Measurements from ENCODE around the gene TPP1. TPM values are rescaled to one million over a fixed set of nuclear protein-coding genes. Genes with fewer than 3 reads are reported as not detected.
A peak's percentile ranks its signal among the peaks of the same experiment; 100 is the strongest.

The TPP1 gene
- total and polyA plus RNA-seq, 2 of the 13 experiments (the other 11 are each of a cell fraction or from before 2014, with no cell fraction given) = 13.9 to 74.6 TPM

DNA sequence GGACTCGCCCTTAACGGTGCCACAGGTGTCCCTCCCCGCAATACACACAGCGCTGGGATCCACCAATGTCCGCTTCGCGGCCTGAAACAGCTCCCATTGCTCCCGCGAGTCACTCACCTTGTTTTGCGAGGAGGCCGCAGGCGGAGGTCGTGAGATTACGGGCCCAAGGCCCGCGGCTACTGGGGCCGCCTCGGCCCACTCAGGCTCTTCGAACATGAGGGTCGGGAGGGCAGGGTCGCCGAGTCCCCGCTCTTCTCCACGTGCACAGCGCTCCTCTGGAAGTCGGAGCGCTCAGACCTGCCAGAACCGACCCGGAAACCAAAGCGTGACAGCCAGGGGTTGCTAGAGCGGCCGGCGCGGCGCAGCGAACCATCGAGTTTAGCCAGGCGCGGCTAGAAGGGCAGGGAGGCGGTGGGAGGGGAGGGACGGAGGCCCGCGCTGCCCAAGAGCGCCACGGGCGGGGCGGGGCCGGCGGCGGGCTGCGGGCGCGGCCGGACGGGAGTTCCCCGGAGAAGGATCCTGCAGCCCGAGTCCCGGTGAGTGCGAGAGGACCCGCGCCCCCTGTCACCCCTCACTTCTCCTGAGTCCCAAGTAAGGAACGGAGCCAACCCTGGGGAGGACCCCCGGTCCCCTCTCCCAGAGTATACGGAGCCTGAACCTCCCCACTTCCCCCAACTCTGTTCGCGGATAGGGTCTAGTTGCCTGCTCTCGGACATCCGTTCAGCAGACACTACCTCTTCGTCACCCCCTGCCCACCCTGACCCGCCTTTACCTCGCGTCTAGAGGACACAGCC, 15.7 kb downstream of the TPP1 start, which contains the start of the genes ILK and RRP8 (continued):
- TF ChIP-seq, protein P1, sequence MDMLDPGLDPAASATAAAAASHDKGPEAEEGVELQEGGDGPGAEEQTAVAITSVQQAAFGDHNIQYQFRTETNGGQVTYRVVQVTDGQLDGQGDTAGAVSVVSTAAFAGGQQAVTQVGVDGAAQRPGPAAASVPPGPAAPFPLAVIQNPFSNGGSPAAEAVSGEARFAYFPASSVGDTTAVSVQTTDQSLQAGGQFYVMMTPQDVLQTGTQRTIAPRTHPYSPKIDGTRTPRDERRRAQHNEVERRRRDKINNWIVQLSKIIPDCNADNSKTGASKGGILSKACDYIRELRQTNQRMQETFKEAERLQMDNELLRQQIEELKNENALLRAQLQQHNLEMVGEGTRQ (IDR thresholded peaks at IDR 0.05; ENCODE audit: low read depth, low read length) = no peak
- TF ChIP-seq, protein P1 (CRISPR knock-in tag; IDR thresholded peaks at IDR 0.05; ENCODE audit: borderline replicate concordance) = no peak
- TF ChIP-seq FLYWCH1 (CRISPR knock-in tag; IDR thresholded peaks at IDR 0.05) (0 out of 2 replicates have a peak, but pooled peaks have one; percentile 65), KAT8 (CRISPR knock-in tag; IDR thresholded peaks at IDR 0.05) (peak; percentile 94), MAZ (IDR thresholded peaks at IDR 0.05; ENCODE audit: borderline replicate concordance, low read depth, low read length) (peak; percentile 76; the same call in 1 of the 2 replicates), MAZ (CRISPR knock-in tag; IDR thresholded peaks at IDR 0.05; ENCODE audit: low read depth) (peak; percentile 98), CHD4 (IDR thresholded peaks at IDR 0.05; ENCODE audit: borderline replicate concordance, low read length) (no peak), ZNF282 (IDR thresholded peaks at IDR 0.05; ENCODE audit: partially characterized antibody) (no peak), SP140L (CRISPR knock-in tag; IDR thresholded peaks at IDR 0.05; ENCODE audit: borderline replicate concordance) (no peak; the same call in 1 of the 2 replicates), ZNF160 (CRISPR knock-in tag; IDR thresholded peaks at IDR 0.05) (no peak; the same call in 1 of the 2 replicates), HNRNPLL (IDR thresholded peaks at IDR 0.05; ENCODE audit: low read depth, low read length, poor library complexity, severe bottlenecking) (peak; percentile 68), ZNF841 (CRISPR knock-in tag; IDR thresholded peaks at IDR 0.05; ENCODE audit: borderline replicate concordance) (no peak), ZNF143 (CRISPR knock-in tag; IDR thresholded peaks at IDR 0.05) (0 out of 2 replicates have a peak, but pooled peaks have one; percentile 16), FOXP1 (IDR thresholded peaks at IDR 0.05) (no peak), FOXP1 (CRISPR knock-in tag; IDR thresholded peaks at IDR 0.05) (peak; percentile 35; the same call in 1 of the 2 replicates), GFI1 (CRISPR knock-in tag; IDR thresholded peaks at IDR 0.05; ENCODE audit: borderline replicate concordance) (peak; percentile 45; the same call in 1 of the 2 replicates), CEBPG (CRISPR knock-in tag; IDR thresholded peaks at IDR 0.05) (peak; percentile 19; the same call in 1 of the 2 replicates), KDM4B (CRISPR knock-in tag; IDR thresholded peaks at IDR 0.05) (peak; percentile 89; the same call in 1 of the 2 replicates), ZBTB1 (CRISPR knock-in tag; IDR thresholded peaks at IDR 0.05; ENCODE audit: borderline replicate concordance) (no peak), ZNF225 (CRISPR knock-in tag; IDR thresholded peaks at IDR 0.05) (no peak), NR1H2 (CRISPR knock-in tag; IDR thresholded peaks at IDR 0.05; ENCODE audit: borderline replicate concordance, low read depth) (0 out of 2 replicates have a peak, but pooled peaks have one; percentile 50)
- TF ChIP-seq, protein P2, sequence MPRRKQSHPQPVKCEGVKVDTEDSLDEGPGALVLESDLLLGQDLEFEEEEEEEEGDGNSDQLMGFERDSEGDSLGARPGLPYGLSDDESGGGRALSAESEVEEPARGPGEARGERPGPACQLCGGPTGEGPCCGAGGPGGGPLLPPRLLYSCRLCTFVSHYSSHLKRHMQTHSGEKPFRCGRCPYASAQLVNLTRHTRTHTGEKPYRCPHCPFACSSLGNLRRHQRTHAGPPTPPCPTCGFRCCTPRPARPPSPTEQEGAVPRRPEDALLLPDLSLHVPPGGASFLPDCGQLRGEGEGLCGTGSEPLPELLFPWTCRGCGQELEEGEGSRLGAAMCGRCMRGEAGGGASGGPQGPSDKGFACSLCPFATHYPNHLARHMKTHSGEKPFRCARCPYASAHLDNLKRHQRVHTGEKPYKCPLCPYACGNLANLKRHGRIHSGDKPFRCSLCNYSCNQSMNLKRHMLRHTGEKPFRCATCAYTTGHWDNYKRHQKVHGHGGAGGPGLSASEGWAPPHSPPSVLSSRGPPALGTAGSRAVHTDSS (CRISPR knock-in tag; conservative IDR thresholded peaks at IDR 0.05) = no peak
- TF ChIP-seq, protein P3, sequence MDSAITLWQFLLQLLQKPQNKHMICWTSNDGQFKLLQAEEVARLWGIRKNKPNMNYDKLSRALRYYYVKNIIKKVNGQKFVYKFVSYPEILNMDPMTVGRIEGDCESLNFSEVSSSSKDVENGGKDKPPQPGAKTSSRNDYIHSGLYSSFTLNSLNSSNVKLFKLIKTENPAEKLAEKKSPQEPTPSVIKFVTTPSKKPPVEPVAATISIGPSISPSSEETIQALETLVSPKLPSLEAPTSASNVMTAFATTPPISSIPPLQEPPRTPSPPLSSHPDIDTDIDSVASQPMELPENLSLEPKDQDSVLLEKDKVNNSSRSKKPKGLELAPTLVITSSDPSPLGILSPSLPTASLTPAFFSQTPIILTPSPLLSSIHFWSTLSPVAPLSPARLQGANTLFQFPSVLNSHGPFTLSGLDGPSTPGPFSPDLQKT (CRISPR knock-in tag; IDR thresholded peaks at IDR 0.05; ENCODE audit: borderline replicate concordance) = no peak
- TF ChIP-seq, protein P4, sequence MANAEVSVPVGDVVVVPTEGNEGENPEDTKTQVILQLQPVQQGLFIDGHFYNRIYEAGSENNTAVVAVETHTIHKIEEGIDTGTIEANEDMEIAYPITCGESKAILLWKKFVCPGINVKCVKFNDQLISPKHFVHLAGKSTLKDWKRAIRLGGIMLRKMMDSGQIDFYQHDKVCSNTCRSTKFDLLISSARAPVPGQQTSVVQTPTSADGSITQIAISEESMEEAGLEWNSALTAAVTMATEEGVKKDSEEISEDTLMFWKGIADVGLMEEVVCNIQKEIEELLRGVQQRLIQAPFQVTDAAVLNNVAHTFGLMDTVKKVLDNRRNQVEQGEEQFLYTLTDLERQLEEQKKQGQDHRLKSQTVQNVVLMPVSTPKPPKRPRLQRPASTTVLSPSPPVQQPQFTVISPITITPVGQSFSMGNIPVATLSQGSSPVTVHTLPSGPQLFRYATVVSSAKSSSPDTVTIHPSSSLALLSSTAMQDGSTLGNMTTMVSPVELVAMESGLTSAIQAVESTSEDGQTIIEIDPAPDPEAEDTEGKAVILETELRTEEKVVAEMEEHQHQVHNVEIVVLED (CRISPR knock-in tag; IDR thresholded peaks at IDR 0.05; ENCODE audit: borderline replicate concordance) = peak; percentile 89

All from HepG2 (cell line).